H9 (cell line): ENCODE measurements around the gene LRMDA. TPM values are rescaled to one million over a fixed set of nuclear protein-coding genes. Genes with fewer than 3 reads are reported as not detected.

Experiments used
- DNase-seq: peaks from one replicate; pipeline ENCODE4 v3.0.0-alpha.2; 2017
- H2AFZ ChIP-seq: one replicate; pipeline ENCODE4 v1.6.1; 2013; ENCODE audit warnings: mild to moderate bottlenecking, low read length, control low read depth, moderate library complexity
- H2AK5ac ChIP-seq: 2 replicates; pipeline ENCODE4 v1.6.1; 2013; ENCODE audit warnings: low read length, control low read depth, mixed read lengths; ENCODE audit not compliant: insufficient read length
- H2BK120ac ChIP-seq: one replicate; pipeline ENCODE4 v1.6.1; 2013; ENCODE audit warnings: low read depth, mild to moderate bottlenecking, low read length, control low read depth, inconsistent platforms; ENCODE audit not compliant: poor library complexity, severe bottlenecking
- H2BK12ac ChIP-seq: 2 replicates; pipeline ENCODE4 v1.6.1; 2013; ENCODE audit warnings: low read length, control low read depth, mixed read lengths, low read depth; ENCODE audit not compliant: insufficient read length
- H2BK15ac ChIP-seq: 2 replicates; pipeline ENCODE4 v1.6.1; 2013; ENCODE audit warnings: low read depth, low read length, control low read depth
- H2BK20ac ChIP-seq: one replicate; pipeline ENCODE4 v1.6.1; 2013; ENCODE audit warnings: low read depth, mild to moderate bottlenecking, low read length, control low read depth, inconsistent platforms; ENCODE audit not compliant: poor library complexity, severe bottlenecking
- H2BK5ac ChIP-seq: 2 replicates; pipeline ENCODE4 v1.6.1; 2013; ENCODE audit warnings: low read length, control low read depth, mixed read lengths; ENCODE audit not compliant: insufficient read length
- H3K14ac ChIP-seq: 2 replicates; pipeline ENCODE4 v1.6.1; 2013; ENCODE audit warnings: low read length, control low read depth; ENCODE audit not compliant: insufficient read depth
- H3K18ac ChIP-seq: 2 replicates; pipeline ENCODE4 v1.6.1; 2013; ENCODE audit warnings: low read depth, mild to moderate bottlenecking, mixed read lengths, low read length, control low read depth; ENCODE audit not compliant: insufficient read length
- H3K23ac ChIP-seq: 2 replicates; pipeline ENCODE4 v1.6.1; 2013; ENCODE audit warnings: low read length, control low read depth, mixed read lengths, low read depth; ENCODE audit not compliant: insufficient read length
- H3K23me2 ChIP-seq: 2 replicates; pipeline ENCODE4 v1.6.1; 2013; ENCODE audit warnings: low read depth, mild to moderate bottlenecking, mixed read lengths, low read length, control low read depth; ENCODE audit not compliant: insufficient read length, poor library complexity, severe bottlenecking
- H3K27ac ChIP-seq: 2 replicates; pipeline ENCODE4 v1.5.1; 2013; ENCODE audit warnings: low read length, control low read depth, mixed read lengths, low read depth; ENCODE audit not compliant: insufficient read length
- H3K27me3 ChIP-seq: 2 replicates; pipeline ENCODE4 v1.6.1; 2013; ENCODE audit warnings: low read length, control low read depth, inconsistent platforms; ENCODE audit not compliant: insufficient read depth
- H3K4ac ChIP-seq: 2 replicates; pipeline ENCODE4 v1.6.1; 2013; ENCODE audit warnings: low read depth, mild to moderate bottlenecking, control low read depth, inconsistent platforms, low read length, moderate library complexity
- H3K4me1 ChIP-seq: 2 replicates; pipeline ENCODE4 v1.6.1; 2013; ENCODE audit warnings: low read length, control low read depth, inconsistent platforms; ENCODE audit not compliant: insufficient read depth
- H3K4me2 ChIP-seq: 2 replicates; pipeline ENCODE4 v1.6.1; 2013; ENCODE audit warnings: low read length, control low read depth, mixed read lengths; ENCODE audit not compliant: insufficient read length, insufficient read depth
- H3K56ac ChIP-seq: 2 replicates; pipeline ENCODE4 v1.6.1; 2013; ENCODE audit warnings: low read depth, mild to moderate bottlenecking, mixed read lengths, low read length, control low read depth; ENCODE audit not compliant: insufficient read length
- H3K79me1 ChIP-seq: 2 replicates; pipeline ENCODE4 v1.6.1; 2013; ENCODE audit warnings: low read depth, mild to moderate bottlenecking, moderate library complexity, low read length, control low read depth, inconsistent platforms; ENCODE audit not compliant: insufficient read depth, poor library complexity, severe bottlenecking
- H3K79me2 ChIP-seq: 2 replicates; pipeline ENCODE4 v1.6.1; 2013; ENCODE audit warnings: low read length, control low read depth, inconsistent platforms; ENCODE audit not compliant: insufficient read depth
- H3K9ac ChIP-seq: 2 replicates; pipeline ENCODE4 v1.6.1; 2013; ENCODE audit warnings: low read length, control low read depth, mixed read lengths; ENCODE audit not compliant: insufficient read length; ENCODE audit errors: extremely low read depth
- H3K9me3 ChIP-seq: one replicate; pipeline ENCODE4 v1.6.1; 2013; ENCODE audit warnings: low read depth, low read length, inconsistent platforms; ENCODE audit not compliant: control insufficient read depth
- H3T11ph ChIP-seq: one replicate; pipeline ENCODE4 v1.6.1; 2013; ENCODE audit warnings: mild to moderate bottlenecking, low read length, control low read depth, inconsistent platforms
- H4K20me1 ChIP-seq: one replicate; pipeline ENCODE4 v1.6.1; 2013; ENCODE audit not compliant: control insufficient read depth, insufficient read length, insufficient read depth
- H4K5ac ChIP-seq: 2 replicates; pipeline ENCODE4 v1.6.1; 2013; ENCODE audit warnings: low read depth, mild to moderate bottlenecking, mixed read lengths, low read length, control low read depth; ENCODE audit not compliant: insufficient read length
- H4K8ac ChIP-seq: replicated peaks from 2 replicates; pipeline ENCODE4 v1.6.1; 2013; ENCODE audit warnings: low read length, control low read depth, mixed read lengths, low read depth; ENCODE audit not compliant: insufficient read length
- H4K91ac ChIP-seq: 2 replicates; pipeline ENCODE4 v1.6.1; 2013; ENCODE audit warnings: low read depth, mild to moderate bottlenecking, moderate library complexity, mixed read lengths, low read length, control low read depth; ENCODE audit not compliant: insufficient read length
- H3K27ac Mint-ChIP-seq, 3 experiments: 2 replicates in 2 of 3; 3 replicates in 1 of 3; pipeline ENCODE4 v1.8.0; 2020 to 2021; ENCODE audit warnings: mixed read lengths in 3 of 3, mild to moderate bottlenecking in 1 of 3, moderate library complexity in 1 of 3
- H3K27me3 Mint-ChIP-seq: 2 replicates; pipeline ENCODE4 v1.8.0; 2021; ENCODE audit warnings: low read depth, mild to moderate bottlenecking, moderate library complexity, mixed read lengths
- H3K36me3 Mint-ChIP-seq, 3 experiments: 2 replicates in 2 of 3; 3 replicates in 1 of 3; pipeline ENCODE4 v1.8.0; 2020 to 2021; ENCODE audit warnings: low read depth in 3 of 3, mixed read lengths in 3 of 3; ENCODE audit not compliant: insufficient read depth in 1 of 3
- H3K4me1 Mint-ChIP-seq, 2 experiments: 2 replicates each; pipeline ENCODE4 v1.8.0; 2020; ENCODE audit warnings: mixed read lengths in 2 of 2
- H3K4me3 Mint-ChIP-seq, 2 experiments: 2 replicates in 1 of 2; 3 replicates in 1 of 2; pipeline ENCODE4 v1.8.0; 2020 to 2021; ENCODE audit warnings: mild to moderate bottlenecking in 2 of 2, mixed read lengths in 2 of 2, moderate library complexity in 1 of 2
- H3K9me3 Mint-ChIP-seq, 2 experiments: 2 replicates in 1 of 2; 3 replicates in 1 of 2; pipeline ENCODE4 v1.8.0; 2020; ENCODE audit warnings: mild to moderate bottlenecking in 2 of 2, mixed read lengths in 2 of 2, moderate library complexity in 1 of 2
- WGBS: extraction: QIAGEN DNeasy Blood & Tissue Kit; methylation state at CpG from one replicate; pipeline ENCODE4 v1.1.7; 2013; ENCODE audit warnings: missing lambda C conversion rate, low lambda C conversion rate, mixed read lengths; ENCODE audit not compliant: insufficient read length; ENCODE audit errors: extremely low coverage; 5-methylcytosine and 5-hydroxymethylcytosine counted together
- total RNA-seq: library from RNA; stranded (reverse); gene quantifications from 2 replicates; pipeline ENCODE4 v1.2.1, GENCODE V29; 2021
- TF ChIP-seq, protein P1 (sequence below): fragments of 200-600 bp; sonication (generic); conservative IDR thresholded peaks from 3 replicates; pipeline ENCODE4 v1.8.0; 2021; ENCODE audit warnings: antibody characterized with exemption, mild to moderate bottlenecking

Gene LRMDA
- total RNA-seq, 1 experiment from 2014 or later, result 1.8 TPM

DNA sequence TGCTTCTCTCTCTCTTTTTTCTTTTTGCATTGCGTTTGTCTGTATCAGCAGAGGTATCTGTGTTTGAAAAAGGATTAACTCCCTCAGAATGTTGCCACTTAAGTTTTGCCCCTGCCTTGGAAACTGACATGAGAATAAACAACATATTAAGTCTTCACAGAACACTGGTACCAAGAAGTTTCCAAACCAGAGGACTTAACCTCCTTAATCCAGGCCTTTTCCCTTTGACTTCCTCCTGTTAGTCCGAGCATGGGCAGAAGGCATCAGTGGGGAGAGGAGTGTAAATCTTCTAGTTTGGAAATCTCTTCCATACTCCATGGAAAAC lies 681.4 kb downstream of the LRMDA start:
- no peaks in the 10 kb centered on the region for H3K4me1 ChIP-seq

More for the DNA sequence above, 681.4 kb downstream of the LRMDA start:
- Mint-ChIP-seq H3K4me1 (peaks cover 10 to 25% of the 10 kb centered on the region in 2 experiments), H3K4me3 (no peak overlapping the region), H3K9me3 (no peaks in the 10 kb centered on the region), H3K27me3 (peaks cover 25% of the 10 kb centered on the region), H3K27ac (peak overlapping the region in 1 of 3 experiments; percentile 11; a peak in 1 of 7 replicates), H3K36me3 (no peaks in the 10 kb centered on the region; a peak in 1 of 7 replicates)
- no peak for DNase-seq
- H3K79me2 ChIP-seq, result no peaks in the 10 kb centered on the region
- no peak overlapping the region for H4K91ac ChIP-seq
- WGBS, result no CpG with 5 or more reads among the region's 2 CpGs
- no peak overlapping the region for H2BK120ac ChIP-seq
- TF ChIP-seq, protein P1, sequence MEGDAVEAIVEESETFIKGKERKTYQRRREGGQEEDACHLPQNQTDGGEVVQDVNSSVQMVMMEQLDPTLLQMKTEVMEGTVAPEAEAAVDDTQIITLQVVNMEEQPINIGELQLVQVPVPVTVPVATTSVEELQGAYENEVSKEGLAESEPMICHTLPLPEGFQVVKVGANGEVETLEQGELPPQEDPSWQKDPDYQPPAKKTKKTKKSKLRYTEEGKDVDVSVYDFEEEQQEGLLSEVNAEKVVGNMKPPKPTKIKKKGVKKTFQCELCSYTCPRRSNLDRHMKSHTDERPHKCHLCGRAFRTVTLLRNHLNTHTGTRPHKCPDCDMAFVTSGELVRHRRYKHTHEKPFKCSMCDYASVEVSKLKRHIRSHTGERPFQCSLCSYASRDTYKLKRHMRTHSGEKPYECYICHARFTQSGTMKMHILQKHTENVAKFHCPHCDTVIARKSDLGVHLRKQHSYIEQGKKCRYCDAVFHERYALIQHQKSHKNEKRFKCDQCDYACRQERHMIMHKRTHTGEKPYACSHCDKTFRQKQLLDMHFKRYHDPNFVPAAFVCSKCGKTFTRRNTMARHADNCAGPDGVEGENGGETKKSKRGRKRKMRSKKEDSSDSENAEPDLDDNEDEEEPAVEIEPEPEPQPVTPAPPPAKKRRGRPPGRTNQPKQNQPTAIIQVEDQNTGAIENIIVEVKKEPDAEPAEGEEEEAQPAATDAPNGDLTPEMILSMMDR, result no peak
- H3K9ac ChIP-seq, result no peak overlapping the region
- no peaks in the 10 kb centered on the region for H3K9me3 ChIP-seq
- H2AK5ac ChIP-seq, result no peak overlapping the region
- no peak overlapping the region for H3K4ac ChIP-seq
- no peak overlapping the region for H3K56ac ChIP-seq
- H3K4me2 ChIP-seq, result no peak overlapping the region
- H4K5ac ChIP-seq, result no peak overlapping the region
- H3K23ac ChIP-seq, result no peak overlapping the region
- H3K18ac ChIP-seq, result no peak overlapping the region
- no peak overlapping the region for H2BK15ac ChIP-seq
- no peak overlapping the region for H4K8ac ChIP-seq
- H2BK20ac ChIP-seq, result no peak overlapping the region
- H3T11ph ChIP-seq, result no peak overlapping the region
- H2BK12ac ChIP-seq, result no peak overlapping the region
- H3K27ac ChIP-seq, result no peak overlapping the region
- no peak overlapping the region for H3K14ac ChIP-seq
- H4K20me1 ChIP-seq, result no peaks in the 10 kb centered on the region
- H3K79me1 ChIP-seq, result no peaks in the 10 kb centered on the region
- no peak overlapping the region for H2AFZ ChIP-seq
- H3K23me2 ChIP-seq, result no peaks in the 10 kb centered on the region
- no peak overlapping the region for H2BK5ac ChIP-seq
- H3K27me3 ChIP-seq, result no peaks in the 10 kb centered on the region; the same call in 1 of the 2 replicates
